Mesendoderm (in vitro differentiated cells): ENCODE data around the gene ABCC2.
A peak's percentile ranks its signal among the peaks of the same experiment; 100 is the strongest.

Source experiments
- DNase-seq: peaks from one replicate; pipeline ENCODE4 v3.0.0; 2013
- H2AK5ac ChIP-seq: 2 replicates; pipeline ENCODE4 v1.6.1; 2013; ENCODE audit warnings: low read length, inconsistent platforms
- H2BK120ac ChIP-seq: 2 replicates; pipeline ENCODE4 v1.6.1; 2013; ENCODE audit warnings: low read depth, mild to moderate bottlenecking, low read length, moderate library complexity, mixed read lengths
- H2BK15ac ChIP-seq: replicated peaks from 2 replicates; pipeline ENCODE4 v1.6.1; 2013; ENCODE audit warnings: low read depth, mild to moderate bottlenecking, moderate library complexity
- H2BK5ac ChIP-seq: 2 replicates; pipeline ENCODE4 v1.6.1; 2013; ENCODE audit warnings: low read length, inconsistent platforms
- H3K18ac ChIP-seq: 2 replicates; pipeline ENCODE4 v1.6.1; 2013; ENCODE audit warnings: mild to moderate bottlenecking, low read length, mixed read lengths
- H3K23ac ChIP-seq: one replicate; pipeline ENCODE4 v1.6.1; 2013; ENCODE audit warnings: low read length
- H3K27ac ChIP-seq: 2 replicates; pipeline ENCODE4 v1.5.1; 2013; ENCODE audit warnings: low read depth, mild to moderate bottlenecking, inconsistent platforms, low read length, moderate library complexity
- H3K27me3 ChIP-seq: 2 replicates; pipeline ENCODE4 v1.6.1; 2013; ENCODE audit warnings: low read length, control low read depth, mild to moderate bottlenecking, inconsistent platforms; ENCODE audit not compliant: insufficient read depth, poor library complexity
- H3K36me3 ChIP-seq: 2 replicates; pipeline ENCODE4 v1.6.1; 2013; ENCODE audit warnings: low read length, inconsistent platforms; ENCODE audit not compliant: control insufficient read depth, insufficient read depth
- H3K4ac ChIP-seq: one replicate; pipeline ENCODE4 v1.6.1; 2013; ENCODE audit warnings: low read depth, mild to moderate bottlenecking, low read length, moderate library complexity
- H3K4me1 ChIP-seq: 2 replicates; pipeline ENCODE4 v1.6.1; 2013; ENCODE audit warnings: low read depth, low read length, inconsistent platforms; ENCODE audit not compliant: control insufficient read depth
- H3K4me2 ChIP-seq: 2 replicates; pipeline ENCODE4 v1.6.1; 2013; ENCODE audit warnings: low read length
- H3K4me3 ChIP-seq: 2 replicates; pipeline ENCODE4 v1.5.1; 2013; ENCODE audit warnings: mild to moderate bottlenecking, low read length
- H3K56ac ChIP-seq: one replicate; pipeline ENCODE4 v1.6.1; 2013; ENCODE audit warnings: low read length
- H3K79me1 ChIP-seq: 2 replicates; pipeline ENCODE4 v1.6.1; 2013; ENCODE audit warnings: low read length, inconsistent platforms
- H3K79me2 ChIP-seq: 2 replicates; pipeline ENCODE4 v1.6.1; 2013; ENCODE audit warnings: mild to moderate bottlenecking, low read length; ENCODE audit not compliant: control insufficient read depth, insufficient read depth
- H3K9ac ChIP-seq: 2 replicates; pipeline ENCODE4 v1.6.1; 2013; ENCODE audit warnings: low read length, inconsistent platforms
- H4K5ac ChIP-seq: one replicate; pipeline ENCODE4 v1.6.1; 2013; ENCODE audit warnings: low read length
- H4K8ac ChIP-seq: one replicate; pipeline ENCODE4 v1.6.1; 2013; ENCODE audit warnings: low read depth, mild to moderate bottlenecking, control low read depth, low read length, moderate library complexity
- WGBS: extraction: QIAGEN DNeasy Blood & Tissue Kit; methylation state at CpG from one replicate; pipeline ENCODE4 v1.1.7; 2013; ENCODE audit warnings: low lambda C conversion rate, missing lambda C conversion rate; ENCODE audit not compliant: insufficient coverage; ENCODE audit errors: extremely low coverage; 5-methylcytosine and 5-hydroxymethylcytosine counted together

ABCC2 gene

DNA sequence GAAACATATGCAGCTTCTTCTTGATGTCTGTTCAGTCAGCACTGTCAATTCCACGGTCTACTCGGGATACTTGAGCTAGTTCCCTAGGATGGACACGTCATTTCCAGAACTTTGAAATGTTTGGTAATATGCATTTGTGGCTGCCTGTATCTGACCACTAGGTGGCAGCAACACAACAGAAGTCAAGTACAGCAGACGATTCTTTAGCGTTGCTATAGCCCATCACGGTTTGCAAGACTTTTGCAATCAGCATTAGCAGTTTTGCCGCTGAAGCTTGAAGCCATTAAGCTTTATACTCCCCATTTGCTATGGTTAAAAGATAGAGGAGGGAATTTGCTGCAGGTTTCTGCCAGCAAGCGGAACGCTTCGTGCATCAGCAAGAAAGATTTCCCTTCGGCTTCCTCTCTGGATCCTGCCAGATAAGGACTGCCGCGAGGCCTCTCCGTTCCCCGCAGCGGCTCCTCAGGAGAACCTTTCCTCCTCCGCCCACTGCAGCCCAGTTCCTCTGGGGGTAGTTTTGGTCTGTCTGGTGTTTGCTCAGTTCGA, 63.5 kb downstream of the ABCC2 start:
- Histone ChIP-seq H3K27me3 (no peaks in the 10 kb centered on the region), H3K4me2 (peak overlapping the region; percentile 24), H3K23ac (no peak overlapping the region), H3K36me3 (no peaks in the 10 kb centered on the region), H2BK15ac (no peak overlapping the region), H2AK5ac (no peak overlapping the region), H4K8ac (no peak overlapping the region), H3K79me1 (no peaks in the 10 kb centered on the region), H2BK120ac (no peak overlapping the region), H3K79me2 (no peaks in the 10 kb centered on the region), H3K27ac (no peak overlapping the region), H2BK5ac (no peak overlapping the region), H4K5ac (no peak overlapping the region), H3K18ac (no peak overlapping the region), H3K4ac (no peak overlapping the region), H3K56ac (no peak overlapping the region), H3K4me3 (no peak overlapping the region), H3K9ac (no peak overlapping the region), H3K4me1 (no peaks in the 10 kb centered on the region)
- no CpG with 5 or more reads among the region's 18 CpGs for WGBS
- DNase-seq = peak; percentile 91

DNA sequence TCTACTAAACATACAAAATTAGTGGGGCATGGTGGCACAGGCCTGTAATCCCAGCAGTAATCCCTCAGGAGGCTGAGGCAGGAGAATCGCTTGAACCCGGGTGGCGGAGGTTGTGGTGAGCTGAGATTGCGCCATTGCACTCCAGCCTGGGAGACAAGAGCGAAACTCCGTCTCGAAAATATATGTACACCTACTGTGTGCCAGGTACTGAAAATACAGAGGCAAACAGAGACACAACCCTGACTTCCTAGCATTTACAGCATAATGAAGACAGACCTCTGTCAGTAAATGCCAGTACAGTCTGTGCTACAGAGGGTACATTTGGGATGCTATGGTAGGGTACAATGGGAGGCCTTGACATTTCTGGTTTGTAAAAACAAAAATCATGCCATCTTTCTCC, 66.6 kb downstream of the ABCC2 start:
- no peak overlapping the region for H3K23ac ChIP-seq
- DNase-seq = no peak

DNA sequence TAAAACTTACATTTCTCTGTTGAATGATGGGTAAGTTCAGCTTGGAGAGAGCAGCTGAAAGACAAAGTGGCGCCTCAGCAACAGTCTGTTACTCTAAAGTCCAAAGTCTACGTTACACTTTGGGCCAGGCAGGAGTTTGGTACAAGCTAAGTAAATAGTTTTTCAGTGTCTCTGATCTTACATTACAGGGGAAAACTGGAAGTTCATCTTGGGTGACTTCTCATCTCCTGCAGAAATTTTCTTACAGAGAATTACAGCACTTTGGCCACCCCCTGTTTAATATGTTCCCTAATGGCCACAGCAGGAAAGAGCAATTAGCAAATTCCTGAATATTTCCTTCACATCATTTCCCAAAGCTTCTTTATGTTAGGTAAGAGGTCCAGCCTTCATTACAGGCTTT, 67.1 kb downstream of the ABCC2 start:
- no peak overlapping the region for H4K5ac ChIP-seq
- H3K9ac ChIP-seq = no peak overlapping the region
- no peaks in the 10 kb centered on the region for H3K79me1 ChIP-seq
- H3K4ac ChIP-seq = no peak overlapping the region
- H3K4me2 ChIP-seq = no peak overlapping the region
- WGBS = no CpG with 5 or more reads among the region's 2 CpGs
- H3K27ac ChIP-seq = no peak overlapping the region
- no peak overlapping the region for H3K23ac ChIP-seq
- no peak overlapping the region for H3K18ac ChIP-seq
- H3K4me3 ChIP-seq = no peak overlapping the region
- no peak overlapping the region for H4K8ac ChIP-seq
- no peak overlapping the region for H2BK5ac ChIP-seq
- peak; percentile 57 for DNase-seq
- H2AK5ac ChIP-seq = no peak overlapping the region
- no peaks in the 10 kb centered on the region for H3K4me1 ChIP-seq
- no peak overlapping the region for H3K56ac ChIP-seq
- H2BK120ac ChIP-seq = no peak overlapping the region
- no peaks in the 10 kb centered on the region for H3K27me3 ChIP-seq
- H3K79me2 ChIP-seq = no peaks in the 10 kb centered on the region
- H2BK15ac ChIP-seq = no peak overlapping the region
- no peaks in the 10 kb centered on the region for H3K36me3 ChIP-seq

More for the DNA sequence above, 66.6 kb downstream of the ABCC2 start:
- H3K56ac ChIP-seq = no peak overlapping the region
- H3K4me3 ChIP-seq = no peak overlapping the region
- no peak overlapping the region for H2AK5ac ChIP-seq
- no CpG with 5 or more reads among the region's 7 CpGs for WGBS
- no peak overlapping the region for H2BK15ac ChIP-seq
- H4K5ac ChIP-seq = no peak overlapping the region
- no peak overlapping the region for H4K8ac ChIP-seq
- H3K27ac ChIP-seq = no peak overlapping the region
- no peaks in the 10 kb centered on the region for H3K4me1 ChIP-seq
- H3K79me2 ChIP-seq = no peaks in the 10 kb centered on the region
- H2BK120ac ChIP-seq = no peak overlapping the region
- H3K18ac ChIP-seq = no peak overlapping the region
- H2BK5ac ChIP-seq = no peak overlapping the region
- H3K4ac ChIP-seq = no peak overlapping the region
- no peaks in the 10 kb centered on the region for H3K79me1 ChIP-seq
- H3K4me2 ChIP-seq = no peak overlapping the region
- H3K36me3 ChIP-seq = no peaks in the 10 kb centered on the region
- H3K9ac ChIP-seq = no peak overlapping the region
- H3K27me3 ChIP-seq = no peaks in the 10 kb centered on the region

DNA sequence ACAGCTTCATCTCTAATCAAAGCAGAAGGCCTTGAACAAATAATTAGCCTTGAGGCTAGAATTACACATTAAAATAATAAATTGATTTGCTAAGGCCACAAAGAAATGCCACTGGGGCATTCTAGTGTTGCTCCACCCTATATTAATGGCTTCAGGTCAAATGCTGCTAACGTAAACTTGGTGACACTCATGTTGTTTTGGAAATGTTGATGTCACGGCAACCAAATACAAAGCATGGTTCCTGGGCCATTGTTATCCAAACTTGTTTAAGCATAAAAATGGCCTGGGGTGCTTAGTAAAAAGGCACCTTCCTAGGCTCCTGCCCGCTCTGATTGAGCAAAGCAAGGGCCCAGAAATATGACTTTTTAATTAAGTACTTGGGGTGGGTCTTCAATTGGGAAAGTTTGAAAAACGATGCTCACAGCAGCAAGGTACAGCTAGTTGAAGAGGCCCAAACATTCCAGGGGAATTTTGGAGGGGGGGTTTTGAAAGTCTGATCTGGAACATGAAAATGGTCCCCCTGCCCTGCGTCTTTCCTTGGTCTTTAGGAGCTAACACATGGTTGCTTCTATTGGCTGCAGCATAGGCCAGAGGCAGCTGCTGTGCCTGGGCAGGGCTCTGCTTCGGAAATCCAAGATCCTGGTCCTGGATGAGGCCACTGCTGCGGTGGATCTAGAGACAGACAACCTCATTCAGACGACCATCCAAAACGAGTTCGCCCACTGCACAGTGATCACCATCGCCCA, 67.8 kb downstream of the ABCC2 start:
- Histone ChIP-seq H3K4me1 (no peaks in the 10 kb centered on the region), H3K4me3 (no peak overlapping the region), H2BK5ac (no peak overlapping the region), H4K5ac (no peak overlapping the region), H3K79me2 (no peaks in the 10 kb centered on the region), H3K56ac (no peak overlapping the region), H2AK5ac (no peak overlapping the region), H3K4me2 (no peak overlapping the region), H3K27ac (no peak overlapping the region), H2BK120ac (no peak overlapping the region), H3K27me3 (no peaks in the 10 kb centered on the region), H3K79me1 (no peaks in the 10 kb centered on the region), H3K36me3 (no peaks in the 10 kb centered on the region), H3K4ac (no peak overlapping the region), H3K18ac (no peak overlapping the region), H3K23ac (no peak overlapping the region), H2BK15ac (no peak overlapping the region), H3K9ac (no peak overlapping the region), H4K8ac (no peak overlapping the region)
- no CpG with 5 or more reads among the region's 11 CpGs for WGBS
- DNase-seq = peak; percentile 94

DNA sequence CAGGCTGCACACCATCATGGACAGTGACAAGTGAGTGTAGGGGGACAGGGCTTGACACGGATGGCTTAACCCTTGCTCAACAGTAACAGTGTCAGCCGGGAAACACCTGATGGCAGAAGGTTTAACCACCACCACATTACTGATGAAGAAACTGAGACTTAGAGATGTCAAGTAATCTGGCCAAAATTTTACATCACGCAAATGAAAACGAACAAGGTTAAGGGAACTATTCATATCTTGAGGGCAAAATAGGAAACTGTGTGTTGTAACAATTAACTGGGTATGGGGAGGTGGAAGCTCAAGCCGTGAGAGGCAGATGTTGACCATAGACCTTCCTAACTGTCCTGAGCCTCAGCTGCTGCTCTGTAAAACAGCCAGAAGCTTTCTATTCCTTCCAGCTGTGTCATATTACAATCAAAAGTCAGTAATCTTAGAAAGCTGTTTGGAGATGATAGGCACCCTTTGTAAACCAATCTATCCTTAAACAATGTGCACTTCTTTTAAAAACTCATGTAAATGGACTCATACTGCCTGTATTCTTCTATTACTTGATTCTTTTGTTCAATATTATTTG, 68.4 kb downstream of the ABCC2 start:
- no peak for DNase-seq
- no CpG with 5 or more reads among the region's 5 CpGs for WGBS
- H3K4me1 ChIP-seq = no peaks in the 10 kb centered on the region

More for the DNA sequence above, 68.4 kb downstream of the ABCC2 start:
- no peak overlapping the region for H3K4ac ChIP-seq
- H3K79me1 ChIP-seq = no peaks in the 10 kb centered on the region
- no peak overlapping the region for H3K9ac ChIP-seq
- H2BK5ac ChIP-seq = no peak overlapping the region
- H3K79me2 ChIP-seq = no peaks in the 10 kb centered on the region
- no peak overlapping the region for H4K8ac ChIP-seq
- H3K4me3 ChIP-seq = no peak overlapping the region
- H3K27ac ChIP-seq = no peak overlapping the region
- no peak overlapping the region for H3K4me2 ChIP-seq
- H3K27me3 ChIP-seq = no peaks in the 10 kb centered on the region
- no peak overlapping the region for H2AK5ac ChIP-seq
- H2BK120ac ChIP-seq = no peak overlapping the region
- no peak overlapping the region for H3K56ac ChIP-seq
- no peak overlapping the region for H3K18ac ChIP-seq
- H4K5ac ChIP-seq = no peak overlapping the region
- no peaks in the 10 kb centered on the region for H3K36me3 ChIP-seq
- no peak overlapping the region for H2BK15ac ChIP-seq
- no peak overlapping the region for H3K23ac ChIP-seq
